ENCODE results near the gene PRKAR2B.
"Not testable (repeated sequence)": the region's sequence is repeated elsewhere in the genome, so short reads cannot be mapped to it uniquely, and the experiment has no call there.

Gene PRKAR2B

GRCh38 chr7:107115114-107115513, 70.6 kb downstream of the PRKAR2B start:
- no peak overlapping the region for H3K4me3 ChIP-seq (ENCODE audit: low read depth, low read length)

GRCh38 chr7:107115762-107116540, 71.4 kb downstream of the PRKAR2B start:
- H3K4me3 ChIP-seq (ENCODE audit: low read depth, low read length), result no peak overlapping the region

GRCh38 chr7:107118109-107118900, 73.8 kb downstream of the PRKAR2B start:
- no peak overlapping the region for H3K4me3 ChIP-seq (ENCODE audit: low read depth, low read length)

- no peak overlapping the region for H3K4me3 ChIP-seq (ENCODE audit: low read depth, low read length)
These were observed 75.0 kb downstream of the PRKAR2B start for GRCh38 chr7:107119376-107120105.

GRCh38 chr7:107122486-107122911, 78.0 kb downstream of the PRKAR2B start:
- no peak overlapping the region for H3K4me3 ChIP-seq (ENCODE audit: low read depth, low read length)

GRCh38 chr7:107123392-107123791, 78.9 kb downstream of the PRKAR2B start:
- H3K4me3 ChIP-seq (ENCODE audit: low read depth, low read length), result no peak overlapping the region

- no peak overlapping the region for H3K4me3 ChIP-seq (ENCODE audit: low read depth, low read length)
These were observed 81.0 kb downstream of the PRKAR2B start for GRCh38 chr7:107125475-107125874.

GRCh38 chr7:107128217-107128616, 83.7 kb downstream of the PRKAR2B start:
- H3K4me3 ChIP-seq (ENCODE audit: low read depth, low read length), result no peak overlapping the region

GRCh38 chr7:107128748-107129147, 84.2 kb downstream of the PRKAR2B start:
- H3K4me3 ChIP-seq (ENCODE audit: low read depth, low read length), result no peak overlapping the region

- H3K4me3 ChIP-seq (ENCODE audit: low read depth, low read length), result no peak overlapping the region
These were observed 86.1 kb downstream of the PRKAR2B start for GRCh38 chr7:107130487-107131220.

- no peak overlapping the region for H3K4me3 ChIP-seq (ENCODE audit: low read depth, low read length)
These were observed 88.9 kb downstream of the PRKAR2B start for GRCh38 chr7:107133396-107133795.

- H3K4me3 ChIP-seq (ENCODE audit: low read depth, low read length), result no peak overlapping the region
These were observed 94.4 kb downstream of the PRKAR2B start for GRCh38 chr7:107138696-107139420.

- not testable (repeated sequence) for H3K4me3 ChIP-seq (ENCODE audit: low read depth, low read length)
These were observed 99.4 kb downstream of the PRKAR2B start for GRCh38 chr7:107143875-107144274.

GRCh38 chr7:107145067-107145838, 100.7 kb downstream of the PRKAR2B start:
- no peak overlapping the region for H3K4me3 ChIP-seq (ENCODE audit: low read depth, low read length)

- no peak overlapping the region for H3K4me3 ChIP-seq (ENCODE audit: low read depth, low read length)
These were observed 103.2 kb downstream of the PRKAR2B start for GRCh38 chr7:107147464-107148393.

- no peak overlapping the region for H3K4me3 ChIP-seq (ENCODE audit: low read depth, low read length)
These were observed 104.2 kb downstream of the PRKAR2B start for GRCh38 chr7:107148721-107149120.

GRCh38 chr7:107149863-107150262, 105.4 kb downstream of the PRKAR2B start:
- no peak overlapping the region for H3K4me3 ChIP-seq (ENCODE audit: low read depth, low read length)

- no peak overlapping the region for H3K4me3 ChIP-seq (ENCODE audit: low read depth, low read length)
These were observed 106.0 kb downstream of the PRKAR2B start for GRCh38 chr7:107150375-107151073.

Measured in iPS-11a (cell line).